HG03565 (cell line): ENCODE results near the gene INAVA.

Experiments
- ATAC-seq: cut with Tn5 transposase; IDR thresholded peaks from one replicate; pipeline ENCODE4 v1.9.1; 2021; ENCODE audit warnings: mild to moderate bottlenecking, moderate library complexity; ENCODE audit not compliant: unreplicated experiment

INAVA gene

GRCh38 chr1:200894712-200895442, at the start of gene INAVA:
Gene INAVA, plus strand, starts transcription at chr1:200894900. Its CDS starts 3,501 bp downstream, at chr1:200898401.
- no peak for ATAC-seq

- no peak for ATAC-seq
Measured at GRCh38 chr1:200845360-200845759, 49.3 kb upstream of the INAVA start.

GRCh38 chr1:200846398-200846797, 48.3 kb upstream of the INAVA start:
- ATAC-seq: no peak

- ATAC-seq: no peak
Measured at GRCh38 chr1:200849430-200849829, 45.3 kb upstream of the INAVA start.

- no peak for ATAC-seq
Measured at GRCh38 chr1:200850554-200850953, 44.1 kb upstream of the INAVA start.

GRCh38 chr1:200856716-200857357, 37.9 kb upstream of the INAVA start:
- no peak for ATAC-seq

- ATAC-seq: no peak
Measured at GRCh38 chr1:200857804-200858203, 36.9 kb upstream of the INAVA start.

- peak; percentile 29 for ATAC-seq
Measured at GRCh38 chr1:200861937-200862647, 32.6 kb upstream of the INAVA start.

- ATAC-seq: no peak
Measured at GRCh38 chr1:200862713-200863415, 31.8 kb upstream of the INAVA start.

GRCh38 chr1:200866116-200866515, 28.6 kb upstream of the INAVA start:
- no peak for ATAC-seq

GRCh38 chr1:200866521-200866920, 28.2 kb upstream of the INAVA start:
- ATAC-seq: peak; percentile 75

- peak; percentile 9 for ATAC-seq
Measured at GRCh38 chr1:200867018-200867811, 27.5 kb upstream of the INAVA start.

- no peak for ATAC-seq
Measured at GRCh38 chr1:200869376-200869752, 25.3 kb upstream of the INAVA start.

GRCh38 chr1:200869753-200870391, 24.8 kb upstream of the INAVA start:
- peak; percentile 37 for ATAC-seq

GRCh38 chr1:200872446-200873115, 22.1 kb upstream of the INAVA start, which contains the start of gene GPR25:
Gene GPR25, plus strand, starts transcription at chr1:200872981. Its CDS starts 57 bp downstream, at chr1:200873038.
- no peak for ATAC-seq

GRCh38 chr1:200873116-200873670, 21.5 kb upstream of the INAVA start:
- no peak for ATAC-seq

- ATAC-seq: no peak
Measured at GRCh38 chr1:200873671-200874397, 20.9 kb upstream of the INAVA start.

- no peak for ATAC-seq
Measured at GRCh38 chr1:200874694-200875093, 20.0 kb upstream of the INAVA start.
